Memory B cell (primary cell): ENCODE results near the gene LHX3.

ENCODE experiments used
- ATAC-seq: fragments of 150-1000 bp; cut with Tn5 transposase; 2 replicates; pipeline ENCODE4 v1.10.0; 2021; ENCODE audit warnings: low read depth, mild to moderate bottlenecking, moderate library complexity
- DNase-seq, 2 donors: peaks; one replicate each; pipeline ENCODE4 v3.0.0; 2022; ENCODE audit warnings: low spot score in 2 of 2
- H3K27ac Mint-ChIP-seq: one replicate; pipeline ENCODE4 v1.8.0; 2022; ENCODE audit warnings: mild to moderate bottlenecking, moderate library complexity, mixed read lengths
- H3K27me3 Mint-ChIP-seq: one replicate; pipeline ENCODE4 v1.8.0; 2022; ENCODE audit warnings: mixed read lengths
- H3K36me3 Mint-ChIP-seq: one replicate; pipeline ENCODE4 v1.8.0; 2022; ENCODE audit warnings: mild to moderate bottlenecking, mixed read lengths
- H3K4me1 Mint-ChIP-seq: one replicate; pipeline ENCODE4 v1.8.0; 2022; ENCODE audit warnings: mixed read lengths
- H3K4me3 Mint-ChIP-seq: one replicate; pipeline ENCODE4 v1.8.0; 2022; ENCODE audit warnings: mild to moderate bottlenecking, moderate library complexity, mixed read lengths
- H3K9me3 Mint-ChIP-seq: one replicate; pipeline ENCODE4 v1.8.0; 2022; ENCODE audit warnings: mixed read lengths

The LHX3 gene

GRCh38 chr9:136192289-136193126, 12.4 kb downstream of the LHX3 start:
- Mint-ChIP-seq H3K9me3 (no peaks in the 10 kb centered on the region), H3K4me3 (no peak overlapping the region), H3K27me3 (peaks cover 19% of the 10 kb centered on the region), H3K36me3 (no peaks in the 10 kb centered on the region), H3K4me1 (peaks cover 11% of the 10 kb centered on the region), H3K27ac (no peak overlapping the region)
- ATAC-seq (no peak), DNase-seq (no peak)

- Mint-ChIP-seq H3K4me3 (no peak overlapping the region), H3K4me1 (peaks cover 10% of the 10 kb centered on the region), H3K27me3 (peaks cover 21% of the 10 kb centered on the region), H3K36me3 (no peaks in the 10 kb centered on the region), H3K27ac (no peak overlapping the region), H3K9me3 (no peaks in the 10 kb centered on the region)
- ATAC-seq (no peak), DNase-seq (no peak)
Measured at GRCh38 chr9:136191960-136192286, 13.0 kb downstream of the LHX3 start.

- DNase-seq (no peak), ATAC-seq (no peak)
- no peak overlapping the region for H3K4me3 Mint-ChIP-seq
- H3K4me1 Mint-ChIP-seq: peaks cover 5% of the 10 kb centered on the region
- H3K36me3 Mint-ChIP-seq: no peaks in the 10 kb centered on the region
- H3K27ac Mint-ChIP-seq: no peak overlapping the region
- H3K9me3 Mint-ChIP-seq: no peaks in the 10 kb centered on the region
- peaks cover 24% of the 10 kb centered on the region for H3K27me3 Mint-ChIP-seq
Measured at GRCh38 chr9:136191099-136191959, 13.6 kb downstream of the LHX3 start.

- no peaks in the 10 kb centered on the region for H3K36me3 Mint-ChIP-seq
- no peaks in the 10 kb centered on the region for H3K9me3 Mint-ChIP-seq
- H3K4me3 Mint-ChIP-seq: no peak overlapping the region
- H3K4me1 Mint-ChIP-seq: no peaks in the 10 kb centered on the region
- no peak for ATAC-seq
- no peak overlapping the region for H3K27ac Mint-ChIP-seq
- peaks cover 24% of the 10 kb centered on the region for H3K27me3 Mint-ChIP-seq
- no peak for DNase-seq
Measured at GRCh38 chr9:136190656-136191055, 14.3 kb downstream of the LHX3 start.

GRCh38 chr9:136190237-136190601, 14.7 kb downstream of the LHX3 start:
- no peaks in the 10 kb centered on the region for H3K4me1 Mint-ChIP-seq
- ATAC-seq: no peak
- no peak for DNase-seq
- H3K4me3 Mint-ChIP-seq: no peak overlapping the region
- H3K27ac Mint-ChIP-seq: no peak overlapping the region
- no peaks in the 10 kb centered on the region for H3K36me3 Mint-ChIP-seq
- H3K9me3 Mint-ChIP-seq: no peaks in the 10 kb centered on the region
- H3K27me3 Mint-ChIP-seq: peaks cover 25% of the 10 kb centered on the region

GRCh38 chr9:136189394-136190236, 15.3 kb downstream of the LHX3 start:
- Mint-ChIP-seq H3K27me3 (peaks cover 30% of the 10 kb centered on the region), H3K36me3 (no peaks in the 10 kb centered on the region), H3K27ac (no peak overlapping the region), H3K4me3 (no peak overlapping the region), H3K4me1 (no peaks in the 10 kb centered on the region), H3K9me3 (no peaks in the 10 kb centered on the region)
- DNase-seq: no peak
- no peak for ATAC-seq

GRCh38 chr9:136187683-136188586, 17.0 kb downstream of the LHX3 start:
- no peaks in the 10 kb centered on the region for H3K9me3 Mint-ChIP-seq
- H3K4me3 Mint-ChIP-seq: no peak overlapping the region
- no peak for ATAC-seq
- no peaks in the 10 kb centered on the region for H3K36me3 Mint-ChIP-seq
- no peak for DNase-seq
- H3K27ac Mint-ChIP-seq: no peak overlapping the region
- H3K4me1 Mint-ChIP-seq: no peaks in the 10 kb centered on the region
- H3K27me3 Mint-ChIP-seq: peaks cover 32% of the 10 kb centered on the region

- H3K27me3 Mint-ChIP-seq: peaks cover 32% of the 10 kb centered on the region
- no peak for ATAC-seq
- H3K4me1 Mint-ChIP-seq: no peaks in the 10 kb centered on the region
- no peak overlapping the region for H3K4me3 Mint-ChIP-seq
- no peaks in the 10 kb centered on the region for H3K36me3 Mint-ChIP-seq
- H3K9me3 Mint-ChIP-seq: no peaks in the 10 kb centered on the region
- no peak for DNase-seq
- H3K27ac Mint-ChIP-seq: no peak overlapping the region
Measured at GRCh38 chr9:136187197-136187596, 17.7 kb downstream of the LHX3 start.

- H3K27me3 Mint-ChIP-seq: peaks cover 33% of the 10 kb centered on the region
- H3K36me3 Mint-ChIP-seq: no peaks in the 10 kb centered on the region
- no peak overlapping the region for H3K27ac Mint-ChIP-seq
- H3K4me3 Mint-ChIP-seq: no peak overlapping the region
- no peaks in the 10 kb centered on the region for H3K9me3 Mint-ChIP-seq
- ATAC-seq (no peak), DNase-seq (no peak)
- no peaks in the 10 kb centered on the region for H3K4me1 Mint-ChIP-seq
Measured at GRCh38 chr9:136186386-136186785, 18.5 kb downstream of the LHX3 start.

GRCh38 chr9:136185596-136186366, 19.1 kb downstream of the LHX3 start:
- Mint-ChIP-seq H3K27me3 (peaks cover 29% of the 10 kb centered on the region), H3K27ac (no peak overlapping the region), H3K36me3 (no peaks in the 10 kb centered on the region), H3K9me3 (no peaks in the 10 kb centered on the region), H3K4me1 (peaks cover 2% of the 10 kb centered on the region), H3K4me3 (no peak overlapping the region)
- ATAC-seq (no peak), DNase-seq (no peak)

- no peak overlapping the region for H3K4me3 Mint-ChIP-seq
- H3K27me3 Mint-ChIP-seq: peaks cover 26% of the 10 kb centered on the region
- peaks cover 2% of the 10 kb centered on the region for H3K4me1 Mint-ChIP-seq
- no peak for DNase-seq
- H3K36me3 Mint-ChIP-seq: no peaks in the 10 kb centered on the region
- ATAC-seq: no peak
- H3K9me3 Mint-ChIP-seq: no peaks in the 10 kb centered on the region
- no peak overlapping the region for H3K27ac Mint-ChIP-seq
Measured at GRCh38 chr9:136185066-136185465, 19.9 kb downstream of the LHX3 start.

- Mint-ChIP-seq H3K36me3 (no peaks in the 10 kb centered on the region), H3K27me3 (peaks cover 26% of the 10 kb centered on the region)
Measured at GRCh38 chr9:136182850-136183422, 22.0 kb downstream of the LHX3 start.

More at GRCh38 chr9:136182850-136183422, 22.0 kb downstream of the LHX3 start:
- no peak for DNase-seq
- no peak overlapping the region for H3K27ac Mint-ChIP-seq
- ATAC-seq: no peak
- peaks cover 2% of the 10 kb centered on the region for H3K4me1 Mint-ChIP-seq
- H3K4me3 Mint-ChIP-seq: no peak overlapping the region
- no peaks in the 10 kb centered on the region for H3K9me3 Mint-ChIP-seq
